HCT116 (cell line): ENCODE data around the gene SUPT16H. TPM values are rescaled to one million over a fixed set of nuclear protein-coding genes. Genes with fewer than 3 reads are reported as not detected.

Experiments
- ATF3 ChIP-seq: IDR thresholded peaks from 2 replicates; pipeline ENCODE4 v1.6.1; 2012
- CBX3 ChIP-seq: IDR thresholded peaks from 2 replicates; pipeline ENCODE4 v1.6.1; 2012; ENCODE audit warnings: low read depth
- JUND ChIP-seq: IDR thresholded peaks from 2 replicates; pipeline ENCODE4 v1.6.1; 2012
- POLR2A ChIP-seq: IDR thresholded peaks from 2 replicates; pipeline ENCODE4 v1.7.0; 2011; ENCODE audit warnings: borderline replicate concordance; ENCODE audit not compliant: insufficient read depth, insufficient read length; ENCODE audit errors: extremely low read depth
- RAD21 ChIP-seq: IDR thresholded peaks from 2 replicates; pipeline ENCODE4 v1.6.1; 2012; ENCODE audit warnings: low read depth, mild to moderate bottlenecking
- TCF7L2 ChIP-seq: IDR thresholded peaks from 2 replicates; pipeline ENCODE4 v1.7.0; 2011; ENCODE audit warnings: borderline replicate concordance, inconsistent platforms; ENCODE audit not compliant: insufficient read depth, insufficient read length; ENCODE audit errors: extremely low read depth
- YY1 ChIP-seq: IDR thresholded peaks from 2 replicates; pipeline ENCODE4 v1.6.1; 2011; ENCODE audit warnings: low read length, low read depth, moderate library complexity, mild to moderate bottlenecking; ENCODE audit not compliant: insufficient replicate concordance; ENCODE audit errors: extremely low read depth
- ZBTB33 ChIP-seq: IDR thresholded peaks from 2 replicates; pipeline ENCODE4 v1.6.1; 2011; ENCODE audit warnings: mild to moderate bottlenecking, low read length, moderate library complexity; ENCODE audit not compliant: insufficient replicate concordance; ENCODE audit errors: extremely low read depth
- ZFX ChIP-seq: fragments of 450-650 bp; IDR thresholded peaks from 2 replicates; pipeline ENCODE4 v1.6.1; 2017
- total RNA-seq: library from RNA; stranded (reverse); gene quantifications from one replicate; pipeline ENCODE4 v1.2.1, GENCODE V29; 2021; ENCODE audit not compliant: unreplicated experiment

The SUPT16H gene
- total RNA-seq, 1 experiment from 2014 or later, result 154 TPM

- TF ChIP-seq TCF7L2, result no peak
- TF ChIP-seq RAD21, result no peak
- TF ChIP-seq ZFX, result no peak
- TF ChIP-seq ATF3, result no peak
- no peak for TF ChIP-seq CBX3
- TF ChIP-seq POLR2A, result no peak
- no peak for TF ChIP-seq JUND
- no peak for TF ChIP-seq ZBTB33
- TF ChIP-seq YY1, result no peak
- TF ChIP-seq, all 23 proteins: peak for 0
Observed at GRCh38 chr14:21302013-21302835, 81.6 kb downstream of the SUPT16H start (continued).

Other genes with a start within 250 kb of the SUPT16H start
- gene OR5AU1, start 228.0 kb downstream of the SUPT16H start, total RNA-seq, result not detected
- gene HNRNPC, start 114.6 kb downstream of the SUPT16H start, total RNA-seq, result 843 TPM
- gene RPGRIP1, start 103.9 kb downstream of the SUPT16H start, total RNA-seq, result not detected
- gene CHD8, start 72.1 kb upstream of the SUPT16H start, total RNA-seq, result 46.8 TPM
- 24.3 TPM for gene RAB2B, start 92.9 kb upstream of the SUPT16H start, total RNA-seq
- 58.5 TPM for gene TOX4, start 93.2 kb upstream of the SUPT16H start, total RNA-seq
- gene METTL3, start 127.3 kb upstream of the SUPT16H start, total RNA-seq, result 62.3 TPM
- 0.47 TPM for gene SALL2, start 142.3 kb upstream of the SUPT16H start, total RNA-seq
- gene OR10G3, start 196.1 kb upstream of the SUPT16H start, total RNA-seq, result not detected